Activated naive CD4-positive, alpha-beta T cell treated with anti-CD3 and anti-CD28 coated beads, Interleukin-2, amount 50 U/mL, for 72 hours (primary cell): ENCODE results near the gene ATP2A2. TPM values are rescaled to one million over a fixed set of nuclear protein-coding genes. Genes with fewer than 3 reads are reported as not detected.
"Not testable (repeated sequence)": the region's sequence is repeated elsewhere in the genome, so short reads cannot be mapped to it uniquely, and the experiment has no call there.

Experiments used
- ATAC-seq, 2 donors: fragments of 150-1000 bp; cut with Tn5 transposase; 2 replicates each; pipeline ENCODE4 v1.10.0; 2021; ENCODE audit warnings: mild to moderate bottlenecking in 2 of 2, moderate library complexity in 2 of 2
- DNase-seq, 2 donors: peaks; one replicate each; pipeline ENCODE4 v3.0.0; 2021 to 2022; ENCODE audit warnings: low spot score in 2 of 2
- H3K27ac Mint-ChIP-seq, 2 donors: one replicate each; pipeline ENCODE4 v1.8.0; 2022; ENCODE audit warnings: mild to moderate bottlenecking in 2 of 2, mixed read lengths in 2 of 2
- H3K36me3 Mint-ChIP-seq, 2 donors: one replicate each; pipeline ENCODE4 v1.8.0; 2022; ENCODE audit warnings: mixed read lengths in 2 of 2
- H3K9me3 Mint-ChIP-seq, 2 donors: one replicate each; pipeline ENCODE4 v1.8.0; 2022; ENCODE audit warnings: mixed read lengths in 2 of 2
- total RNA-seq, 2 donors: library from RNA; stranded (reverse); gene quantifications; one replicate each; pipeline ENCODE4 v1.2.3, GENCODE V29; 2022

Gene ATP2A2
- total RNA-seq, 2 donors from 2014 or later: 121 to 132 TPM

DNA sequence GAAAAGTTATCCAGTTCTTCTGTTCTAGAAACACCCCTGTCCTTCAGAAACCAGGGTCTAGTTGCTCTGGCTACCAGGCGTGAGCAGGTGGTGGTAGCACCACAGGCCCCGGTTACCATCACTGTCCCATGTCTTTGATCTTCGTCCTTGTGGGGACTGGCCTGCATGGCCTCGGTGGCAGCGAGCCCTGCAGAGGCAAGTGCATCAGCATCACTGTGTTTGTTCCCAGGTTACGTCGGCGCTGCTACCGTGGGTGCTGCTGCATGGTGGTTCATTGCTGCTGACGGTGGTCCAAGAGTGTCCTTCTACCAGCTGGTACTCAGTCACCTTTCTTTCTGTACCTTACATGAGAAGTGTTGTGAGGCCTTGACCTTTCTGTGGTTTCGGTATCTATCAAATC, 63.6 kb downstream of the ATP2A2 start:
- H3K9me3 Mint-ChIP-seq: no peaks in the 10 kb centered on the region
- ATAC-seq (no peak), DNase-seq (no peak)
- H3K36me3 Mint-ChIP-seq: peaks cover 5 to 23% of the 10 kb centered on the region in 2 donors
- peak overlapping the region; percentile 66 to 72 for H3K27ac Mint-ChIP-seq

DNA sequence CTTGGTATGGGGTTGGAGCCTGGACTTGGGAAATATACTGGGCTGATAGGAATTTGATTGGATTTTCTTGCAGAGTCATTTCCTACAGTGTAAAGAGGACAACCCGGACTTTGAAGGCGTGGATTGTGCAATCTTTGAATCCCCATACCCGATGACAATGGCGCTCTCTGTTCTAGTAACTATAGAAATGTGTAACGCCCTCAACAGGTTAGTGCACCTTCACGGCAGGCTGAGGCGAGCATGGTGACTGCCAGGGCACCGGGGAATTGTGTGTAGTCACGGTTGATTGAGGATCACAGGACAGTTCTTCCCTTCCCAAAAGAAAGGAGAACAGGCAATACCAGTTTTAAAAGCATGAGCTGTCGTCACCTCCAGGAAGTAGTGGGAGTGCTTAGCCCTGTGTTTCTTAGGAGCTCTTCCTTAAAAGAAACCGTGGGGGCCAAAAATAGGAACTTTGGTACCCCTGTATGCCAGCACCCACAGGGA, 64.2 kb downstream of the ATP2A2 start:
- ATAC-seq (no peak), DNase-seq (no peak)
- H3K27ac Mint-ChIP-seq: peak overlapping the region; percentile 66 to 72
- peaks cover 5 to 22% of the 10 kb centered on the region in 2 donors for H3K36me3 Mint-ChIP-seq
- H3K9me3 Mint-ChIP-seq: no peaks in the 10 kb centered on the region

DNA sequence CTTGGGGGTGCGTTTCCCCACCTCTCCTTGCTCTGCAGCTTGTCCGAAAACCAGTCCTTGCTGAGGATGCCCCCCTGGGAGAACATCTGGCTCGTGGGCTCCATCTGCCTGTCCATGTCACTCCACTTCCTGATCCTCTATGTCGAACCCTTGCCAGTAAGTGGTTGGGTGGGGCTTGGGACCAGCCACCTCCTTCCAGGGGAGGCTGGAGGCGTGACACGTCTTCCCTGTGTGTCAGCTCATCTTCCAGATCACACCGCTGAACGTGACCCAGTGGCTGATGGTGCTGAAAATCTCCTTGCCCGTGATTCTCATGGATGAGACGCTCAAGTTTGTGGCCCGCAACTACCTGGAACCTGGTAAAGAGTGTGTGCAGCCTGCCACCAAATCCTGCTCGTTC, 64.9 kb downstream of the ATP2A2 start:
- Mint-ChIP-seq H3K36me3 (peaks cover 0 to 15% of the 10 kb centered on the region in 2 donors), H3K27ac (peak overlapping the region in 1 of 2 donors; percentile 72), H3K9me3 (no peaks in the 10 kb centered on the region)
- no peak for ATAC-seq
- no peak for DNase-seq

GRCh38 chr12:110347767-110348166, 66.7 kb downstream of the ATP2A2 start:
- H3K27ac Mint-ChIP-seq: no peak overlapping the region
- H3K36me3 Mint-ChIP-seq: peaks cover 0 to 13% of the 10 kb centered on the region in 2 donors
- DNase-seq: no peak
- ATAC-seq: no peak
- no peaks in the 10 kb centered on the region for H3K9me3 Mint-ChIP-seq

DNA sequence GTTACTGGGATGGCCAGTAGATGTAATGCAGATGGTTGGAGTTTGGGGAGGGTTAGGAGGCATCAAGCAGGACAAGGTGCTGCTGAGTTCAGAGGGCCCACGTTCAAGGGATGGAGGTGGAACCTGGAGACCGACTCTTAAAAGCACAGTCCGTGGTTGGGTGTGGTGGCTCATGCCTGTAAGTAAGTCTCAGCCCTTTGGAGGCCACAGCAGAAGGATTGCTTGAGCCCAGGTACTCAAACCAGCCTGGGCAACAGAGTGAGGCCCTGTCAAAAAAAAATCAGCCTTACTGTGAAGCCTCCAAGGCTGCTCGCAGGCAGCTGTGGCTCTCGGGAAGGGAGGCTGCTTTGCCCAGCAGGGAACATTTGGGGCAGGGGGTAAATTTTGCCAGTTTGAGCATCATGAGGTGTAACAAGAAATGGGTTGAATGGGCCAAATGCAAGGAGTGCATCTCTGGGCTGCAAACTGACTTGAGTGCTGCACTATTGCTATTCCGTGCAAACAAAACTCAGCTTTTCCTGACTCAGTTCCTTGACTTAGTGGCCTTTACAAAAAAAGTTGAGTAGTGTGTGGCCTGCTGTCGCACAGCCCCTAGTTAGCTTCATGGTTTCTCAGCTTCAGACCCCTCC, 67.5 kb downstream of the ATP2A2 start:
- ATAC-seq (no peak), DNase-seq (no peak)
- peak overlapping the region in 1 of 2 donors; percentile 78 for H3K27ac Mint-ChIP-seq
- peaks cover 0 to 13% of the 10 kb centered on the region in 2 donors for H3K36me3 Mint-ChIP-seq
- H3K9me3 Mint-ChIP-seq: no peaks in the 10 kb centered on the region

GRCh38 chr12:110349096-110349495, 68.0 kb downstream of the ATP2A2 start:
- Mint-ChIP-seq H3K9me3 (no peaks in the 10 kb centered on the region), H3K36me3 (peaks cover 0 to 13% of the 10 kb centered on the region in 2 donors), H3K27ac (peak overlapping the region; percentile 41 to 78)
- ATAC-seq (no peak), DNase-seq (no peak)

- H3K27ac Mint-ChIP-seq: peak overlapping the region; percentile 41 to 78
- H3K9me3 Mint-ChIP-seq: no peaks in the 10 kb centered on the region
- DNase-seq: peak in 1 of 2 donors; percentile 36
- ATAC-seq: peak; percentile 76 to 77
- peaks cover 0 to 13% of the 10 kb centered on the region in 2 donors for H3K36me3 Mint-ChIP-seq
These were observed 68.6 kb downstream of the ATP2A2 start for GRCh38 chr12:110349514-110350151.

GRCh38 chr12:110351119-110351518, 70.1 kb downstream of the ATP2A2 start:
- DNase-seq: no peak
- H3K36me3 Mint-ChIP-seq: peaks cover 0 to 13% of the 10 kb centered on the region in 2 donors
- H3K9me3 Mint-ChIP-seq: no peaks in the 10 kb centered on the region
- H3K27ac Mint-ChIP-seq: no peak overlapping the region
- no peak for ATAC-seq

DNA sequence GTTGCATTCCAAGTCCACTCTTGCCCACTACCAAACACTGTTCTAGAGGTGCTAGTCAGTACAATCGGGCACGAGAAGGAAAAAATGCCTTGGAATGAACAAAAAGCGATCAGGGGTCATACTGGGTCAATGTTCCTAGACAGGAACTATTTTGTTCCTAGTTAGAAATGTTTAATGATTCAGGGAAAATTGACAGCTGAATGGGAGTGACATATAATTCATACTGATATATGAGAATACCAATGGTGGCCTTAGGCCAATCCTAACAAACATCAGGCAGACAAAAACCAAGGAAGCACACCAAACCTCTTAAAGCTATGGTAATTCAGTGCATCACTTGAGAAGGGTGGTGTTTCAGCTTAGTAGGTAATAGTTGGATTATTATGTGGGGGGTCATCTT, 71.4 kb downstream of the ATP2A2 start:
- ATAC-seq: no peak
- H3K27ac Mint-ChIP-seq: no peak overlapping the region
- peaks cover 0 to 7% of the 10 kb centered on the region in 2 donors for H3K36me3 Mint-ChIP-seq
- DNase-seq: no peak
- no peaks in the 10 kb centered on the region for H3K9me3 Mint-ChIP-seq

GRCh38 chr12:110353211-110353965, 72.3 kb downstream of the ATP2A2 start:
- Mint-ChIP-seq H3K36me3 (peaks cover 0 to 4% of the 10 kb centered on the region in 2 donors), H3K27ac (no peak overlapping the region), H3K9me3 (no peaks in the 10 kb centered on the region)
- no peak for ATAC-seq
- no peak for DNase-seq

GRCh38 chr12:110354172-110354780, 73.2 kb downstream of the ATP2A2 start:
- Mint-ChIP-seq H3K27ac (peak overlapping the region; percentile 18 to 86), H3K36me3 (peaks cover 0 to 2% of the 10 kb centered on the region in 2 donors), H3K9me3 (no peaks in the 10 kb centered on the region)
- no peak for DNase-seq
- no peak for ATAC-seq

GRCh38 chr12:110355073-110355472, 74.0 kb downstream of the ATP2A2 start:
- Mint-ChIP-seq H3K9me3 (no peaks in the 10 kb centered on the region), H3K36me3 (no peaks in the 10 kb centered on the region)
- no peak for DNase-seq

DNA sequence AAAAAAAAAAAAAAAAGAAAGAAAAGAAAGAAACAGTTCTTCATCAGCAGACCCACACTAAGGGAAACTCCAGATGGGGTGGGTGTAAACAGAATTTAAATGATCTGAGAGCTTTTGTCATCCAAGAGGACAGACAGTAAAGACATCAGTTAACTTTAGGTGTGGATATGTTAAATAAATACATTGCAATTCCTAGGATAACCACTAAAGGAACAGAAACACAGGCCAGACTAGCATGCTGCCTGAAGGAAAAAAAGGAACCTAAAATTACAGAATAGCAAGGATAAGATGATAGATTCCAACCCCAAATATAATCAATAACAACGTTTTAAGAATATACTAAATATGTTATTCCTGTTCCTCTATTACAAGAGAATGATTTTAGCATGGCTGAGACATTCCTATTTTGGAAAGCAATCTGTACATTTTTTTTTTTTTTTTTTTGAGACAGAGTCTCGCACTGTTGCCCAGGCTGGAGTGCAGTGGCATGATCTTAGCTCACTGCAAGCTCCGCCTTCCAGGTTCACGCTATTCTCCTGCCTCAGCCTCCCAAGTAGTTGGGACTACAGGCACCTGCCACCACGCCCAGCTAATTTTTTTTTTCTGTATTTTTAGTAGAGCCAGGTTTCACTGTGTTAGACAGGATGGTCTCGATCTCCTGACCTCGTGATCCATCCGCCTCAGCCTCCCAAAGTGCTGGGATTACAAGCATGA, 77.5 kb downstream of the ATP2A2 start:
- H3K27ac Mint-ChIP-seq, ATAC-seq, H3K9me3 Mint-ChIP-seq, H3K36me3 Mint-ChIP-seq, DNase-seq: not testable (repeated sequence)

More at GRCh38 chr12:110355073-110355472, 74.0 kb downstream of the ATP2A2 start:
- ATAC-seq: peak; percentile 59 to 72
- peak overlapping the region in 1 of 2 donors; percentile 18 for H3K27ac Mint-ChIP-seq

- ATAC-seq: no peak
- H3K9me3 Mint-ChIP-seq: no peaks in the 10 kb centered on the region
- DNase-seq: no peak
- no peak overlapping the region for H3K27ac Mint-ChIP-seq
- no peaks in the 10 kb centered on the region for H3K36me3 Mint-ChIP-seq
These were observed 80.2 kb downstream of the ATP2A2 start for GRCh38 chr12:110361216-110361615.

GRCh38 chr12:110365489-110366320, 84.7 kb downstream of the ATP2A2 start:
- Mint-ChIP-seq H3K27ac (no peak overlapping the region), H3K36me3 (no peaks in the 10 kb centered on the region), H3K9me3 (no peaks in the 10 kb centered on the region)
- ATAC-seq (no peak), DNase-seq (no peak)
